ENCODE data around the gene PKP2. TPM values are rescaled to one million over a fixed set of nuclear protein-coding genes. Genes with fewer than 3 reads are reported as not detected.
"Not testable (repeated sequence)": the region's sequence is repeated elsewhere in the genome, so short reads cannot be mapped to it uniquely, and the experiment has no call there.

PKP2 gene
- total RNA-seq, 1 donor from 2014 or later = 25.9 TPM

GRCh38 chr12:32897687-32898573, 1.4 kb upstream of the PKP2 start:
- no peak for DNase-seq (ENCODE audit: low spot score)
- no peak for ATAC-seq
- intact Hi-C loops (cut with DNase I) = no loop called here

GRCh38 chr12:32897281-32897610, 669 bp upstream of the PKP2 start:
- ATAC-seq (peak; percentile 23), DNase-seq (ENCODE audit: low spot score) (no peak)
- intact Hi-C loops (cut with DNase I) = no loop called here

- intact Hi-C loops (cut with DNase I) = no loop called here
- ATAC-seq (peak; percentile 38), DNase-seq (ENCODE audit: low spot score) (no peak)
Observed at GRCh38 chr12:32895688-32896431, 717 bp downstream of the PKP2 start.

DNA sequence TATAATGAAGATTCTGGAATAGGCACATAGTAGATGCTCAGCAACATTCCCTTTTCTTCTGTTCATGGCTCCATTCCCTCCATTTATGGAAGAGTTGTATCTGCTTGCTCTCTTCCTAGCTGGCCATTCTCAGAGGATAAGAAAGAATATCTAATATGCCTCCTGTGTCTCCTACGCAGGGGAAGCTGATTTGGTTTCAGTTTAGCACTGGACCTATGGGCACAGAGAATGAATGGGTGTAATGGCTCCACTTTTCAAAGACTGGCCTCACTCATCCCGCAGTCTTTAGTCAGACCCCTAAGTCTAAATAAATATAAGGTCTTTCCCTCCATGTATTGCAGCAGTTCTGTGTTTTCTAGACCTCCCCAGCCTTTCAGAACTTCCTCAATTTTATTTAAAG, 2.0 kb downstream of the PKP2 start:
- intact Hi-C loops (cut with DNase I) = no loop called here
- DNase-seq (ENCODE audit: low spot score) = no peak
- no peak for ATAC-seq

GRCh38 chr12:32893458-32893857, 3.1 kb downstream of the PKP2 start:
- intact Hi-C loops (cut with DNase I) = no loop called here
- ATAC-seq (no peak), DNase-seq (ENCODE audit: low spot score) (no peak)

GRCh38 chr12:32893043-32893442, 3.5 kb downstream of the PKP2 start:
- no peak for ATAC-seq
- intact Hi-C loops (cut with DNase I) = no loop called here
- no peak for DNase-seq (ENCODE audit: low spot score)

- intact Hi-C loops (cut with DNase I); ATAC-seq; DNase-seq (ENCODE audit: low spot score): not testable (repeated sequence)
Observed at GRCh38 chr12:32892369-32892768, 4.2 kb downstream of the PKP2 start.

- DNase-seq (ENCODE audit: low spot score) = no peak
- intact Hi-C loops (cut with DNase I) = no loop called here
- no peak for ATAC-seq
Observed at GRCh38 chr12:32891956-32892355, 4.6 kb downstream of the PKP2 start.

DNA sequence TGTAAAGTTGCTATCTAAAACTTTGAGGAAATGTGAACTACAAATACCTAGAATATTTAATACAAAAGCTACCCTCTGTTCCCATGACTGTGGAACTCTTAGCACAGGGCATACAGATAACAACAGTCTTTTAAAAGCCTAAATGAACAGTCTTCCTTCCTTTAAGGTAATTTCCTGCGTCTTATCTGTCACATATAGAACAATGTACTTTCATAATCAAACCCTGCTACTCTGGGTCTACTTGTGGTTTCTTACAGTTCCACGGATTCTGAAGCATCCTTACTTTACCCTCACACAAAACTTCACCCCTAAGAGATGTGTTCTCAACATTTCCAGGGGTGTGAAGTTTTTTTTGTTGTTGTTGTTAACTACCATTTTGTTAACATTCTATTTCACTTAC, 5.1 kb downstream of the PKP2 start:
- intact Hi-C loops (cut with DNase I) = no loop called here
- DNase-seq (ENCODE audit: low spot score) = no peak
- ATAC-seq = no peak

GRCh38 chr12:32889011-32889760, 7.4 kb downstream of the PKP2 start:
- intact Hi-C loops (cut with DNase I) = no loop called here
- ATAC-seq = peak; percentile 80
- no peak for DNase-seq (ENCODE audit: low spot score)

DNA sequence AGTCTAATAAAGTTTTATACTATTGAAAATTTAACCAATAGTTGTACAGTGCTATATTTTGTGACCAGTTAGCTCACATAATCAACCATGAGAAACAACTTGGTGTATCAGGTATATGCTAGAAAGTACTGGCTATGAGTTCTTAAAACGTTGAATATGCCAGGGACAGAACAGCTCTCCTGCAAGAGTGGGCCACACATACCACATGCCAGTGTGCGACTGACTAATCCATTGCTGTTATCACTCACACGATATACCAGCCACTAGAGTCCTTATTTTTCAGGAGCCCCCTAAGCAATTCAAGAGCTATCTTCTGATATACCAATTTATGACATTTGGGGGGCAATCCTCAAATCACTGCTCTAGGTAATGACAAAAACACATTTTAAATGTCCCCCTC, 9.5 kb downstream of the PKP2 start:
- no peak for DNase-seq (ENCODE audit: low spot score)
- intact Hi-C loops (cut with DNase I) = no loop called here
- no peak for ATAC-seq

GRCh38 chr12:32885831-32886230, 10.7 kb downstream of the PKP2 start:
- DNase-seq (ENCODE audit: low spot score) (no peak), ATAC-seq (no peak)
- intact Hi-C loops (cut with DNase I) = no loop called here

DNA sequence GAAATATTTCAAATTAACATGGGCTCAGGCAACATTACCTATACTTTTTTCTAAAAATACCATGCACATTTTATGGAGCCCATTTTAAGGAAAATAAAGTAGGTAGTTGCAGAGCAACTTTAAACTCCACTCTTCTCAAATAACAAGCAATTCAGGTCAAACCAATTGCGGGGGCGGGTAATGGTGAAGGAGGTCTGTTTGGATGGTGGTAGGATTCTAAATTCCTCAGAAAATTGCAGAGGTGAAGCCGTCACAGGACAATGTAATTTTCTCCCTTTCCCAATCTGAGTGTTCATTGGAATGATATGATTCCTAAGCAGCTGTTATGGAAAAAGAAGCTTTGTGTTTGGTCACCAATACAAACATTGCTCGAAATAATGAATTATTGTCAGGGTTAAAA, 11.6 kb downstream of the PKP2 start:
- intact Hi-C loops (cut with DNase I) = no loop called here
- DNase-seq (ENCODE audit: low spot score) (no peak), ATAC-seq (no peak)

GRCh38 chr12:32881702-32882101, 14.9 kb downstream of the PKP2 start:
- ATAC-seq = no peak
- intact Hi-C loops (cut with DNase I) = no loop called here
- DNase-seq (ENCODE audit: low spot score) = no peak

DNA sequence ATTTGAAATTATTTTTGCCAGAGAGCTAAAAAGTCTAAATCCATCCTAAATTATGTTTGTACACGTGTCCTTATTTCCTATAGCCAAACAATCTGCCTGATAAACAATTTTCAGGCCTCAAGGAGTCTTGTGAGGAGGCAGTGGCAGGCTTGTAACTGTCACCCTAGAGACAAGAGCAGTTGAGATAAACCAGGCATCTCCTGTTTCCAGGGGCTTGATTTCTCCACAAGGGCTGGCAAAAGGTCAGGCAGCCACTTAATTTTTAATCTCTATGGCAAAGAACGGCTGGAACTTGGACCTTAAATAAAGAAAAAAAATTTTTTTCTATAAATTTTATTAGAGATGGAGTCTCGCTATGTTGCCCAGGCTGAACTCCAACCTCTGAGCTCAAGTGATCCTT, 15.5 kb downstream of the PKP2 start:
- DNase-seq (ENCODE audit: low spot score) (no peak), ATAC-seq (no peak)
- intact Hi-C loops (cut with DNase I) = no loop called here

DNA sequence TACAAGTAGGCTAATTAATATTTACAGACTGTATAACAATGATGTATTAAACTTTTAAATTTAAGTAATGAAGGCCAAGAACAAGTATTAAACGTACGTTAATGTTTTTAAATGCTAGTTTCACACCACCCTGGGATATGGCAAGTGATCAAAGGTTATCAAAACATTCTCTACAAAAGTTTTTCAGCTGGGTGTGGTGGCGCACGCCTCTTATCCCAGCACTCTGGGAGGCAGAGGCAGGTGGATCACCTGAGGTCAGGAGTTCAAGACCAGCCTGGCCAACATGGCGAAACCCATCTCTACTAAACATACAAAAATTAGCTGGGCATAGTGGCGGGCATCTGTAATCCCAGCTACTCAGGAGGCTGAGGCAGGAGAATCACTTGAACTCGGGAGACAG, 17.5 kb downstream of the PKP2 start:
- intact Hi-C loops (cut with DNase I); DNase-seq (ENCODE audit: low spot score); ATAC-seq: not testable (repeated sequence)

DNA sequence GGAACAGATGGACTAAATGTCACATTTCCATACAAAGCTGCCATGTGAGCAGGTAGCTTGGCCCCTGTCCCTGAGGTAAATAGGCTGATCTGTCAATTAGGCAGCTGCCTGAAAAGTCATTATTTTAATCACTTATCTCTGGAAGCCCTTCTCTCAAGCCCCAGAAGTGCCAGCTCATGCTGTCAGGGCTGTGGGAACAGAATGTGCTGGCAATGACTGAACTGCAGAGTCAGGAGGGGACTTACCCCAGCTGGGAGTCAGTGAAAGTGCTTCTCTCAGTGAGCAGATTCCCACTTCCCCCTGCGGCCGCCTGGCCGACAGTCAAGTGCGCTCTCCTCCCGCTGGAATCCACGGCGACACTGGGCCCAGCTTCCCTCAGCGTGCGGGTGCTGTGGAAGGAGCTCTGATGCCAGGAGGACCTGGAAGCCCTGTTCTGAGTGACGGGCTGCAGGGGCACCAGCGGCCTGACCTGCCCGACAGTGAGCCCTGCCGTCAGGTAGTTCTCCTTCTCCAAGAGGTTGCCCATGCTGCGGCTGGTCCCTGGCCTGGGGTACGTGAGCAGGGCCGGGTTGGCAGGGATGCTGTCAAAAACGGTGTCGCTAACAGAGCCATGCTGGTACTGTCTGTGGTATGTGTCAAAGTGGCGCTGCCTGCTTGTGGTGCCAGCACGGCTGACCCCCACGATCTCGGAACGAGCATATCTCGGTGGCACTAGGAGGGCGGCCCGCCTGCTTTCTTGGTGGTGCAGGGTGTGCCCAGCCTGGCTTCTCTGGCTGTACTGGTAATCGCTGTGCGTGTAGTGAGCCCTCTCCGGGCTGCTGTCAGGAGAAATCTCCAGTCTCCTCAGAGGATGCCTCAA, 18.7 kb downstream of the PKP2 start:
- peak; percentile 72 for ATAC-seq
- DNase-seq (ENCODE audit: low spot score) = no peak
- intact Hi-C loops (cut with DNase I) = no loop called here

GRCh38 chr12:32876004-32876403, 20.6 kb downstream of the PKP2 start:
- no peak for ATAC-seq
- DNase-seq (ENCODE audit: low spot score) = no peak
- intact Hi-C loops (cut with DNase I) = no loop called here

- ATAC-seq = no peak
- intact Hi-C loops (cut with DNase I) = no loop called here
- no peak for DNase-seq (ENCODE audit: low spot score)
Observed at GRCh38 chr12:32874975-32875374, 21.6 kb downstream of the PKP2 start.

Data from sciatic nerve (tissue), 2 donors.